GM19455 (cell line): ENCODE data around the gene PSMD7.
"Not testable (repeated sequence)": the region's sequence is repeated elsewhere in the genome, so short reads cannot be mapped to it uniquely, and the experiment has no call there.

ENCODE experiments used
- ATAC-seq: cut with Tn5 transposase; IDR thresholded peaks from one replicate; pipeline ENCODE4 v1.9.1; 2021; ENCODE audit not compliant: unreplicated experiment

PSMD7 gene

DNA sequence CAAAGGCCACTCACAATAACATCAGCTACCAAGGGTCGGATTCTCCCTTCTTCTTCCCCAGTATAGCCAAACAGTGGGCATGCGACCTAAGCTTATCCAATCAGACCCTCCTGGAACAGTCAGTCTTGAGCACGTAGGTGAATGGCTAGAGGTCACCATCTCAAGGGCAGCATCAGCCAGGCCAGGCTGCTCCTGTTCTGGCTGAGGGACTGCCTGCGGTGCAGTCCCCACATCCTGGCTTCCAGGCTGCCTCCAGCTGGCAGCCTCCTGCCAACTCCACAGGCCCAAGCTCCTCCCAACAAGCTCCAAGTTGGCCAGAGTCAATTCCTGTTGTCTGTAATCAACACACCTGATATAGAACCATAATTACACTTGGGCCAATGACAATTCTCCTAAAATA lies 56.4 kb downstream of the PSMD7 start:
- ATAC-seq, result not testable (repeated sequence)
